Breast epithelium (tissue), 4 donors: ENCODE results near the gene VPS35L. TPM values are rescaled to one million over a fixed set of nuclear protein-coding genes. Genes with fewer than 3 reads are reported as not detected.
A peak's percentile ranks its signal among the peaks of the same experiment; 100 is the strongest.

Source experiments
- DNase-seq, 2 donors: peaks; one replicate each; pipeline ENCODE4 v3.0.0-alpha.2; 2019; ENCODE audit warnings: low spot score in 2 of 2
- H3K27ac ChIP-seq, 2 donors: fragments of 200-600 bp; sonication (generic) in 1 of 2; one replicate each; pipeline ENCODE4 v1.5.1; 2016 to 2019; ENCODE audit warnings: mild to moderate bottlenecking in 1 of 2
- H3K27me3 ChIP-seq, 2 donors: fragments of 200-600 bp; sonication (generic) in 1 of 2; one replicate each; pipeline versions ENCODE4 v1.5.1 to v1.6.0; 2017 to 2019; ENCODE audit warnings: control low read depth in 1 of 2, mild to moderate bottlenecking in 1 of 2
- H3K36me3 ChIP-seq: fragments of 200-600 bp; one replicate; pipeline ENCODE4 v1.5.1; 2019
- H3K4me1 ChIP-seq, 2 donors: fragments of 200-600 bp; sonication (generic); one replicate each; pipeline ENCODE4 v1.5.1; 2016 to 2019; ENCODE audit warnings: control low read depth in 1 of 2
- H3K4me3 ChIP-seq, 3 donors: fragments of 200-600 bp; sonication (generic); 1 replicate in 2 of 3; 2 replicates in 1 of 3; pipeline ENCODE4 v1.5.1; 2016 to 2019; ENCODE audit warnings: mild to moderate bottlenecking in 3 of 3, moderate library complexity in 2 of 3
- H3K9me3 ChIP-seq, 2 donors: fragments of 200-600 bp; sonication (generic) in 1 of 2; one replicate each; pipeline ENCODE4 v1.5.1; 2016 to 2019; ENCODE audit warnings: control low read depth in 1 of 2
- POLR2A ChIP-seq: fragments of 450-650 bp; IDR thresholded peaks from one replicate; pipeline ENCODE4 v1.6.1; 2016; ENCODE audit warnings: antibody characterized with exemption, mild to moderate bottlenecking, moderate library complexity
- POLR2AphosphoS5 ChIP-seq, 3 donors: sonication (generic); formaldehyde crosslinking; IDR thresholded peaks; one replicate each; pipeline ENCODE4 v1.6.1; 2017; ENCODE audit warnings: antibody characterized with exemption in 3 of 3
- intact Hi-C: fragments of 100-400 bp; cut with DNase I; formaldehyde crosslinking; loops from one replicate; pipeline ENCODE4 v1.15.1; 2023; ENCODE audit warnings: low total_unique reads
- total RNA-seq, 3 donors: library from RNA; depleted of rRNA; stranded (reverse); fragments of >200 nt; gene quantifications; one replicate each; pipeline ENCODE4 v1.1.0, GENCODE V29; 2016
- TF ChIP-seq, protein P1 (sequence below), 3 donors: fragments of 450-650 bp; IDR thresholded peaks; one replicate each; pipeline ENCODE4 v1.5.1; 2016 to 2017; ENCODE audit warnings: antibody characterized with exemption in 3 of 3, mild to moderate bottlenecking in 3 of 3, moderate library complexity in 3 of 3

Gene VPS35L
- total RNA-seq, 3 donors from 2014 or later: 36.4 to 43.3 (median 40.5) TPM

DNA sequence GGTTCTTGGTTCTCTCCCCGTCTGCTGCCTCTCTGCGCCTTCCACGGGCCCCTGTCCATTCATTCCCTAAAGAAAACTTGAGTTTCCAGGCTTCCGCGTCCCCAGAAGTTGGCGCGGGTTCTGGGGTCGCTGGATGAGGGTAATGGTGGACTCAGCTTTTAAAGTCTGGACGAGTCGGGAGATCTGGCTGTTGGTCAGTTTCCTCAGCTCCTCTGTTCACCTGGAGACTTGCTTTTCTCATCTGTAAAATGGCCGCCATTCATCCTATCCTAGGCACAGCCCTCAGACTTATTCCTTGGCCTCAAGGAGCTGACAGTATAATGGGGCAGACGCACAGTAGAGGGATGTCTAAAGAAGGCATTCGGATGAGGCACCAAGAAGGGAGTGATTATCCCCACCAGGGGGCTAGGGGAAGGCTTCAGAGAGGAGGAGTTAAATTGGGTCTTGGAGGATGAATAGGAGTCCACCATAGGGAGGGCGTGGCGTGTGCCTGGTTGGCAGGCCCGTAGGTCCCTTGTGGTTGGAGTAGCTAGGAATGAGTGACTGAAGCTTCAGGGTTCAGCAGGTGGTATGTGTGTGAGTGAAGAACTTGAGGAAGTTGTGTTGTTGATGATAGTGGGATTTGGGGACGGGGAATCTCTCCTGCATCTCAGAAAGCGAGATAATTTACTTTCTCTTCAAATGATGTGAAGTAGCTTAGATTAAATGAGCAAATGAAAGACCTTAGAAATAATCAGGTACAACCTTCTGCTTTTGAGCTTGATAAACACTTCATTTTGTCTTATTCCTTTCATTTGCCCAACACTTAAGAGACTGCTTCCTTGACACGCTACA lies 652 bp downstream of the VPS35L start:
- H3K27me3 ChIP-seq: no peaks in the 10 kb centered on the region
- no peaks in the 10 kb centered on the region for H3K4me1 ChIP-seq
- peak overlapping the region; percentile 77 to 89 for H3K27ac ChIP-seq
- H3K4me3 ChIP-seq: peak overlapping the region; percentile 63 to 65 (median 65)
- TF ChIP-seq POLR2AphosphoS5 (IDR thresholded peaks at IDR 0.05): no peak
- TF ChIP-seq, protein P1, sequence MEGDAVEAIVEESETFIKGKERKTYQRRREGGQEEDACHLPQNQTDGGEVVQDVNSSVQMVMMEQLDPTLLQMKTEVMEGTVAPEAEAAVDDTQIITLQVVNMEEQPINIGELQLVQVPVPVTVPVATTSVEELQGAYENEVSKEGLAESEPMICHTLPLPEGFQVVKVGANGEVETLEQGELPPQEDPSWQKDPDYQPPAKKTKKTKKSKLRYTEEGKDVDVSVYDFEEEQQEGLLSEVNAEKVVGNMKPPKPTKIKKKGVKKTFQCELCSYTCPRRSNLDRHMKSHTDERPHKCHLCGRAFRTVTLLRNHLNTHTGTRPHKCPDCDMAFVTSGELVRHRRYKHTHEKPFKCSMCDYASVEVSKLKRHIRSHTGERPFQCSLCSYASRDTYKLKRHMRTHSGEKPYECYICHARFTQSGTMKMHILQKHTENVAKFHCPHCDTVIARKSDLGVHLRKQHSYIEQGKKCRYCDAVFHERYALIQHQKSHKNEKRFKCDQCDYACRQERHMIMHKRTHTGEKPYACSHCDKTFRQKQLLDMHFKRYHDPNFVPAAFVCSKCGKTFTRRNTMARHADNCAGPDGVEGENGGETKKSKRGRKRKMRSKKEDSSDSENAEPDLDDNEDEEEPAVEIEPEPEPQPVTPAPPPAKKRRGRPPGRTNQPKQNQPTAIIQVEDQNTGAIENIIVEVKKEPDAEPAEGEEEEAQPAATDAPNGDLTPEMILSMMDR (IDR thresholded peaks at IDR 0.05): no peak
- H3K36me3 ChIP-seq: no peaks in the 10 kb centered on the region
- H3K9me3 ChIP-seq: no peaks in the 10 kb centered on the region
- intact Hi-C loops: no loop called here
- no peak for DNase-seq

DNA sequence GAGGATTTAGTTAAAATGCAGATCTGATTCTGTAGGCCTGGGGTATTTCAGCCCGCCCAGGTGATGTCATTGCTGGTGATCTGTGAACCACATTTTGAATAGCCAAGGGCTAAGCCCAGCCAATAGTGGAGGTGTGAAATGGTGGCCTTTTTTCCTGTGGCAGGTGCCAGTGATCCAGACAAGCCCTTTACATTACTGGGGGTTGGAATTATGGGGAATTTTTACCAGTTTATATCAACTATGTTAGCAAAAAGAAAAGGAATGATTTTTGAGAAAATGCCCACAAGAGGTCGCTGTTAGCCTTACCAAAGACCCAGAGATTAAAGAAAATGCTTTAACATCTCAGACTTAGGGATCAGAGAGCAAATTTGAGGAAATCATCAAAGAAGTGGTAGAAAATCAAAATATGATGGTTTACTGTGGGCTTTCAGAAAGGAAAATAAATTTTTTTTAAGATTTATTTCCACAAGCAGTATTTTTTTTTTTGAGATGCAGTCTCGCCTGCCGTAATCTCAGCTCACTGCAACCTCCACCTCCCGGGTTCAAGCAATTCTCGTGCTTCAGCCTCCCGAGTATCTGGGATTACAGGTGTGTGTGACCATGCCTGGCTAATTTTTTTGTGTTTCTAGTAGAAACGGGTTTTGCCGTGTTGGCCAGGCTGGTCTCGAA lies 3.9 kb downstream of the VPS35L start:
- TF ChIP-seq POLR2AphosphoS5 (IDR thresholded peaks at IDR 0.05): no peak
- TF ChIP-seq, protein P1 (IDR thresholded peaks at IDR 0.05): peak; percentile 18 to 51 (median 45)
- Histone ChIP-seq H3K4me1 (no peaks in the 10 kb centered on the region), H3K27me3 (no peaks in the 10 kb centered on the region), H3K27ac (no peak overlapping the region), H3K4me3 (no peak overlapping the region), H3K9me3 (no peaks in the 10 kb centered on the region), H3K36me3 (no peaks in the 10 kb centered on the region)
- no peak for DNase-seq
- intact Hi-C loops: no loop called here

GRCh38 chr16:19560078-19560477 lies 4.6 kb downstream of the VPS35L start:
- no peaks in the 10 kb centered on the region for H3K9me3 ChIP-seq
- no peak overlapping the region for H3K4me3 ChIP-seq
- H3K4me1 ChIP-seq: no peaks in the 10 kb centered on the region
- no peak for DNase-seq
- no peak overlapping the region for H3K27ac ChIP-seq
- H3K36me3 ChIP-seq: no peaks in the 10 kb centered on the region
- intact Hi-C loops: no loop called here
- TF ChIP-seq POLR2A (no peak), POLR2AphosphoS5 (IDR thresholded peaks at IDR 0.05) (no peak)
- TF ChIP-seq, protein P1 (IDR thresholded peaks at IDR 0.05): no peak
- H3K27me3 ChIP-seq: no peaks in the 10 kb centered on the region

GRCh38 chr16:19563377-19563776 lies 7.9 kb downstream of the VPS35L start:
- no peaks in the 10 kb centered on the region for H3K4me1 ChIP-seq
- H3K4me3 ChIP-seq: no peak overlapping the region
- no peaks in the 10 kb centered on the region for H3K36me3 ChIP-seq
- TF ChIP-seq, protein P1 (IDR thresholded peaks at IDR 0.05): no peak
- TF ChIP-seq POLR2AphosphoS5 (IDR thresholded peaks at IDR 0.05): no peak
- intact Hi-C loops: no loop called here
- H3K27ac ChIP-seq: no peak overlapping the region
- no peaks in the 10 kb centered on the region for H3K9me3 ChIP-seq
- DNase-seq: no peak
- no peaks in the 10 kb centered on the region for H3K27me3 ChIP-seq

DNA sequence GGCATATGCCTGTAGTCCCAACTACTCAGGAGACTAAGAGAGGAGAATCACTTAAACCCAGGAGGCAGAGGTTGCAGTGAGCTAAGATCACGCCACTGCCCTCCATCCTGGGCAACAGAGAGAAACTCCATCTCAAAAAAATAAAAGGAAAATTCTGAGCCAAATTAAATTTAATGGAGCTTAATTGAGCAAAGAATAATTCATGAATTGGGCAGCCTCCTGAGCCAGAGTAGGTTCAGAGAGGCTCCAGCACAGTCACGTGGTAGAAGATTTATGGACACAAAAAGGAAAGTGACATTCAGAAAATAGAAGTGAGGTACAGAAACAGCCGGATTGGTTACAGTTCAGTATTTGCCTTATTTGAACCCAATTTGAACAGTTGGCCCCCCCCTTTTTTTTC lies 10.9 kb downstream of the VPS35L start:
- H3K4me1 ChIP-seq: no peaks in the 10 kb centered on the region
- H3K36me3 ChIP-seq: peaks cover 7% of the 10 kb centered on the region
- TF ChIP-seq POLR2A: no peak
- TF ChIP-seq, protein P1 (IDR thresholded peaks at IDR 0.05): no peak
- no peak for TF ChIP-seq POLR2AphosphoS5 (IDR thresholded peaks at IDR 0.05)
- H3K27me3 ChIP-seq: no peaks in the 10 kb centered on the region
- H3K27ac ChIP-seq: no peak overlapping the region
- H3K4me3 ChIP-seq: no peak overlapping the region
- intact Hi-C loops: no loop called here
- DNase-seq: no peak
- H3K9me3 ChIP-seq: no peaks in the 10 kb centered on the region
